ENCODE measurements around the gene SMIM24. TPM values are rescaled to one million over a fixed set of nuclear protein-coding genes. Genes with fewer than 3 reads are reported as not detected.

Gene SMIM24
- total RNA-seq, 1 donor from 2014 or later: not detected

DNA sequence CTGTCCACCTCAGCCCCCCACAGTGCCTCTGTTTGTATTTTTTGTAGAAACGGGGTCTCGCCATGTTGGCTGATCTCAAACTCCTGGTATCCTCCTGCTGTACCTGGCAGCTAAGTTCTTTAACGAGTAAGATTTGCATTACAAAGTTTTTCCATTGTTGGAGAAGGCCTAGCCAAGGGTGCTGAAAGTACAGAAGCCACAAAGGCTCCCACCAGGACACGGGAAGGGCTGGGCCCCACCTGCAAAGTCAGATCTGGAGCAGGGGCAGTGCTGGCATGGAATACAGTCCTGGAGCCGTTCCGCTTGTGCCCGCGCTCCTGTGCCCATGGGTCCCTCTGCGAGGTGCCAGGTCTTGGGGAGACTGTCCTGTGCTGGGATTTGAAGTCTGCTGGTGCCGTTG is 37.9 kb upstream of the SMIM24 start:
- peaks cover 23% of the 10 kb centered on the region for H3K4me1 Mint-ChIP-seq (ENCODE audit: unreplicated experiment)
- peaks cover 2% of the 10 kb centered on the region for H3K36me3 Mint-ChIP-seq (ENCODE audit: unreplicated experiment)
- H3K27me3 Mint-ChIP-seq (ENCODE audit: unreplicated experiment): no peaks in the 10 kb centered on the region
- no peaks in the 10 kb centered on the region for H3K9me3 Mint-ChIP-seq (ENCODE audit: unreplicated experiment)
- TF ChIP-seq, protein P1, sequence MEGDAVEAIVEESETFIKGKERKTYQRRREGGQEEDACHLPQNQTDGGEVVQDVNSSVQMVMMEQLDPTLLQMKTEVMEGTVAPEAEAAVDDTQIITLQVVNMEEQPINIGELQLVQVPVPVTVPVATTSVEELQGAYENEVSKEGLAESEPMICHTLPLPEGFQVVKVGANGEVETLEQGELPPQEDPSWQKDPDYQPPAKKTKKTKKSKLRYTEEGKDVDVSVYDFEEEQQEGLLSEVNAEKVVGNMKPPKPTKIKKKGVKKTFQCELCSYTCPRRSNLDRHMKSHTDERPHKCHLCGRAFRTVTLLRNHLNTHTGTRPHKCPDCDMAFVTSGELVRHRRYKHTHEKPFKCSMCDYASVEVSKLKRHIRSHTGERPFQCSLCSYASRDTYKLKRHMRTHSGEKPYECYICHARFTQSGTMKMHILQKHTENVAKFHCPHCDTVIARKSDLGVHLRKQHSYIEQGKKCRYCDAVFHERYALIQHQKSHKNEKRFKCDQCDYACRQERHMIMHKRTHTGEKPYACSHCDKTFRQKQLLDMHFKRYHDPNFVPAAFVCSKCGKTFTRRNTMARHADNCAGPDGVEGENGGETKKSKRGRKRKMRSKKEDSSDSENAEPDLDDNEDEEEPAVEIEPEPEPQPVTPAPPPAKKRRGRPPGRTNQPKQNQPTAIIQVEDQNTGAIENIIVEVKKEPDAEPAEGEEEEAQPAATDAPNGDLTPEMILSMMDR (IDR thresholded peaks at IDR 0.05): no peak
- H3K4me3 Mint-ChIP-seq (ENCODE audit: unreplicated experiment): no peak overlapping the region
- no peak for DNase-seq (ENCODE audit: extremely low spot score, unreplicated experiment)
- H3K27ac Mint-ChIP-seq (ENCODE audit: unreplicated experiment): no peak overlapping the region

DNA sequence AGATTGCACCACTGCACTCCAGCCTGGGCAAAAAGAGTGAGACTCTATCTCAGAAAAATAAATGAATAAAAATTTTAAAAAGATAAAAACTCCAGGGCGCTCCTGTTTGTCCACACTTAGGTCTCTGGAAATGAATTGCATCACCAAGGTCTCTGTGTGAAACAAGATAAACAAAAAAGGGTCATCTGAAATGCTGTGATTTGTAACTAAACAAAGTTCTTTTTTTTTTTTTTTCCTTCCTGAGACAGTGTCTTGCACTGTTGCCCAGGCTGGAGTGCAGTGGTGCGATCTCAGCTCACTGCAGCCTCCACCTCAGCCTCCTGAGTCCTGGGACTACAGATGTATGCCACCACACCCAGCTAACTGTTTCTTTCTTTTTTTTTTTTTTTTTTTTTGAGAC is 37.3 kb upstream of the SMIM24 start:
- DNase-seq (ENCODE audit: extremely low spot score, unreplicated experiment): no peak
- H3K9me3 Mint-ChIP-seq (ENCODE audit: unreplicated experiment): no peaks in the 10 kb centered on the region
- H3K4me3 Mint-ChIP-seq (ENCODE audit: unreplicated experiment): no peak overlapping the region
- TF ChIP-seq, protein P1 (IDR thresholded peaks at IDR 0.05): no peak
- peaks cover 25% of the 10 kb centered on the region for H3K4me1 Mint-ChIP-seq (ENCODE audit: unreplicated experiment)
- no peak overlapping the region for H3K27ac Mint-ChIP-seq (ENCODE audit: unreplicated experiment)
- peaks cover 2% of the 10 kb centered on the region for H3K36me3 Mint-ChIP-seq (ENCODE audit: unreplicated experiment)
- H3K27me3 Mint-ChIP-seq (ENCODE audit: unreplicated experiment): no peaks in the 10 kb centered on the region

DNA sequence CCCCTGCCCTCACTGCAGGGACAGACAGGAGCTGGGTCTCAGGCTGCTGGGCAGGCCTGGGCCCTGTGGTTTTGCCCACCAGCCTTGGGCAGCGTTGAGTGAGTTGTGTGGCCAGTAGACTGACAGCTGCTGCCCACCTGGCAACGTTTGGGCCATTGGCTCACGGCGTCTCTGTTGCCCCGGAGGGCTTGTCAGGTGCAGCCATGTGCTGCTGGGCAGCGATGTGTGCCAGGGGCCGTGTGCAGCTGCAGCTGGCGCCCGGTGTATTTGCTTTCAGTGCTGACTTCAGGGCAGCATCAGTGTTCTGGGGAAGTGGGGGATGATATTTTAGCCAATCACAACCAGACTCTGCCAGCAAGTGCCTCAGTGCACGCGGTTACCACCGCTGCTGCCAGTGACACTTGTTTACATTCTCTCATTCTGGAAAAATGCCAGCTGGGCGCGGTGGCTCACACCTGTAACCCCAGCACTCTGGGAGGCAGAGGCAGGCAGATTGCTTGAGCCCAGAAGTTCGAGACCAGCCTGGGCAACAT is 36.4 kb upstream of the SMIM24 start:
- H3K9me3 Mint-ChIP-seq (ENCODE audit: unreplicated experiment): no peaks in the 10 kb centered on the region
- peaks cover 28% of the 10 kb centered on the region for H3K4me1 Mint-ChIP-seq (ENCODE audit: unreplicated experiment)
- no peak overlapping the region for H3K27ac Mint-ChIP-seq (ENCODE audit: unreplicated experiment)
- H3K27me3 Mint-ChIP-seq (ENCODE audit: unreplicated experiment): no peaks in the 10 kb centered on the region
- no peak for DNase-seq (ENCODE audit: extremely low spot score, unreplicated experiment)
- TF ChIP-seq, protein P1 (IDR thresholded peaks at IDR 0.05): no peak
- H3K36me3 Mint-ChIP-seq (ENCODE audit: unreplicated experiment): peaks cover 2% of the 10 kb centered on the region
- H3K4me3 Mint-ChIP-seq (ENCODE audit: unreplicated experiment): no peak overlapping the region

DNA sequence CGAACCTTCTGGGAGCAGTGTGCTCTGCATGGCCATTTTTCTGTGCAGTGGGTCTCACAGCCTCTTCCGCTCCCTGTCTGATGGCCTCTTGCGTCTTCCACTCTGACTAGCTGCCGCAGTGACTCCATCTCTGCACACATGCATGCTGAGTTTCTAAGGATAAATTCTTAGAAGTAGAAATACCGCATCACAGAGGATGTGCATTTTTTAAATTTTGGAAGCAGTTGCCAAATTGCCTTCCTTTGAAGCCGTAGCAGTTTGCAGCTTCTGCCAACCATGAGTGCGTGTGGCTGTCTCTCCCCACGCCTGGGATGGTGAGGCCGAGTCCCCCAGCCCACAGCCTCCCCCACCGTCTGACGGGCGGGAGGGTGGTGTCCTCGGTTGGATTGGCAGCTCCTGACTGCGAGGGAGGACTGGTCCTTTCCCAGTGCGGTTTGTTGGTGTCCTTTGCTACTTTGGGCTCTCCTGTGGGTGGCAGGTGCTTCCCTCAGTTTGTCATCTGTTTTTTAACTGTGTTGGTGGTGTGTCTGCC is 35.6 kb upstream of the SMIM24 start:
- DNase-seq (ENCODE audit: extremely low spot score, unreplicated experiment): no peak
- TF ChIP-seq, protein P1 (IDR thresholded peaks at IDR 0.05): no peak
- peak overlapping the region; percentile 41 for H3K27ac Mint-ChIP-seq (ENCODE audit: unreplicated experiment)

DNA sequence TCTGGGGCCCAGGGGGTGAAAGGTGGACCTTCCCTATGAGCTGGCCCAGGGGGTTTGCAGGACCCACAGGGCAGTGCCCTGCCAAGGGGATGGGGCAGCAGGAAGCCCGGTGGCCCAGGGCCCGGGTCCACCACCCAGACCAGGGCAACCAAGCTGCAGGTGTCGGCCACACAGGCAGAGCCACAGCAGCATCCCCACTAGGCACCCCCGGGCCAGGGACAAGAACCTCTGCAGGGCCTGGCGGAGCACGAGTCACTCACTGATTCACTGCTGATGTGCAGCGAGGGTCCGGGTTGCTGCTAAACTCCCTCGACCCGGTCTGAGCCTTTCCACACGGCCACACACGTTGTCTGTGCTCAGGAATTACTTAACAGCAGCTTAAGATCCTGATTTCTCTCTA is 34.6 kb upstream of the SMIM24 start:
- Mint-ChIP-seq H3K4me3 (ENCODE audit: unreplicated experiment) (no peak overlapping the region), H3K9me3 (ENCODE audit: unreplicated experiment) (no peaks in the 10 kb centered on the region), H3K36me3 (ENCODE audit: unreplicated experiment) (peaks cover 3% of the 10 kb centered on the region), H3K27ac (ENCODE audit: unreplicated experiment) (peak overlapping the region; percentile 59), H3K27me3 (ENCODE audit: unreplicated experiment) (no peaks in the 10 kb centered on the region), H3K4me1 (ENCODE audit: unreplicated experiment) (peaks cover 31% of the 10 kb centered on the region)
- TF ChIP-seq, protein P1 (IDR thresholded peaks at IDR 0.05): no peak
- no peak for DNase-seq (ENCODE audit: extremely low spot score, unreplicated experiment)

More for the DNA sequence above, 35.6 kb upstream of the SMIM24 start:
- no peaks in the 10 kb centered on the region for H3K9me3 Mint-ChIP-seq (ENCODE audit: unreplicated experiment)
- no peaks in the 10 kb centered on the region for H3K27me3 Mint-ChIP-seq (ENCODE audit: unreplicated experiment)
- H3K4me1 Mint-ChIP-seq (ENCODE audit: unreplicated experiment): peaks cover 31% of the 10 kb centered on the region
- peaks cover 2% of the 10 kb centered on the region for H3K36me3 Mint-ChIP-seq (ENCODE audit: unreplicated experiment)
- no peak overlapping the region for H3K4me3 Mint-ChIP-seq (ENCODE audit: unreplicated experiment)

Measured in osteocyte (in vitro differentiated cells).